ENCODE data around the gene RAB26.
"Not testable (repeated sequence)": the region's sequence is repeated elsewhere in the genome, so short reads cannot be mapped to it uniquely, and the experiment has no call there.

RAB26 gene

GRCh38 chr16:2117341-2117740 lies 31.1 kb upstream of the RAB26 start:
- DNase-seq (ENCODE audit: low read depth in 2 of 2) = not testable (repeated sequence)

GRCh38 chr16:2117960-2118722 lies 30.3 kb upstream of the RAB26 start:
- DNase-seq (ENCODE audit: low read depth in 2 of 2) = not testable (repeated sequence)

GRCh38 chr16:2121325-2121724 lies 27.1 kb upstream of the RAB26 start:
- DNase-seq (ENCODE audit: low read depth in 2 of 2) = not testable (repeated sequence)

- no peak for DNase-seq (ENCODE audit: low read depth in 2 of 2)
These were observed 26.6 kb upstream of the RAB26 start for GRCh38 chr16:2121853-2122252.

- DNase-seq (ENCODE audit: low read depth in 2 of 2) = no peak
These were observed 26.0 kb upstream of the RAB26 start for GRCh38 chr16:2122429-2122828.

- not testable (repeated sequence) for DNase-seq (ENCODE audit: low read depth in 2 of 2)
These were observed 25.3 kb upstream of the RAB26 start for GRCh38 chr16:2122934-2123683.

- DNase-seq (ENCODE audit: low read depth in 2 of 2) = not testable (repeated sequence)
These were observed 24.6 kb upstream of the RAB26 start for GRCh38 chr16:2123706-2124376.

GRCh38 chr16:2124377-2124693 lies 24.1 kb upstream of the RAB26 start:
- not testable (repeated sequence) for DNase-seq (ENCODE audit: low read depth in 2 of 2)

GRCh38 chr16:2124694-2125444 lies 23.6 kb upstream of the RAB26 start:
- DNase-seq (ENCODE audit: low read depth in 2 of 2) = peak in 1 of 2 experiments; percentile 32

- not testable (repeated sequence) for DNase-seq (ENCODE audit: low read depth in 2 of 2)
These were observed 22.8 kb upstream of the RAB26 start for GRCh38 chr16:2125609-2126008.

- DNase-seq (ENCODE audit: low read depth in 2 of 2) = not testable (repeated sequence)
These were observed 22.2 kb upstream of the RAB26 start for GRCh38 chr16:2126161-2126743.

GRCh38 chr16:2126928-2127556 lies 21.4 kb upstream of the RAB26 start:
- not testable (repeated sequence) for DNase-seq (ENCODE audit: low read depth in 2 of 2)

GRCh38 chr16:2127630-2128280 lies 20.7 kb upstream of the RAB26 start:
- DNase-seq (ENCODE audit: low read depth in 2 of 2) = not testable (repeated sequence)

- not testable (repeated sequence) for DNase-seq (ENCODE audit: low read depth in 2 of 2)
These were observed 19.2 kb upstream of the RAB26 start for GRCh38 chr16:2129251-2129650.

GRCh38 chr16:2129890-2130447 lies 18.5 kb upstream of the RAB26 start:
- not testable (repeated sequence) for DNase-seq (ENCODE audit: low read depth in 2 of 2)

- DNase-seq (ENCODE audit: low read depth in 2 of 2) = not testable (repeated sequence)
These were observed 14.6 kb upstream of the RAB26 start for GRCh38 chr16:2133797-2134196.

GRCh38 chr16:2135071-2135470 lies 13.4 kb upstream of the RAB26 start:
- DNase-seq (ENCODE audit: low read depth in 2 of 2) = not testable (repeated sequence)

- peak; percentile 86 to 91 for DNase-seq (ENCODE audit: low read depth in 2 of 2)
These were observed 12.5 kb upstream of the RAB26 start, which contains the start of gene PKD1 for GRCh38 chr16:2135770-2136490. TSS of gene PKD1 (minus strand) at chr16:2135898. CDS start at chr16:2135689, 209 bp downstream.

Measured in fibroblast of skin of left biceps (primary cell).